SW480 (cell line): Measurements from ENCODE around the gene ROPN1.

Experiments used
- DNase-seq: peaks from one replicate; pipeline ENCODE4 v3.0.0-alpha.2; 2016; ENCODE audit warnings: low spot score

Gene ROPN1

DNA sequence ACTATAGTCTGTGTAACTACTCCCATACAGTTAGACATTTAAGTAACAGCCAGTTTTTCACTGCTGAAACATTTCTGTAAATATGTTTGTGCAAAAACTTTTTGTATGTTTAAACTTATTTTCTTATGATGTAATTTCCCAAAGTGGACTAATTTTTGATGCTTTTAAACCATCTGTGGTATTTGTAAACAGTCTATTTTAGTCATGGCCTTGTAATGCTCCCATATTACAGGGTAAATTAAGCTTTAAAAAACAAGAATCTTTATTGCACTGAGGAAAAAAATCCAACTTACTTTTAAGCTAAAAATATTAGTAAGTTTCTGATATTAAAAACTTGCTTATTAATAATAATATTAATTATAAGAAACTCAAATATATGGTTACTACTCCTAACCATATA, 44.4 kb downstream of the ROPN1 start:
- DNase-seq: no peak

DNA sequence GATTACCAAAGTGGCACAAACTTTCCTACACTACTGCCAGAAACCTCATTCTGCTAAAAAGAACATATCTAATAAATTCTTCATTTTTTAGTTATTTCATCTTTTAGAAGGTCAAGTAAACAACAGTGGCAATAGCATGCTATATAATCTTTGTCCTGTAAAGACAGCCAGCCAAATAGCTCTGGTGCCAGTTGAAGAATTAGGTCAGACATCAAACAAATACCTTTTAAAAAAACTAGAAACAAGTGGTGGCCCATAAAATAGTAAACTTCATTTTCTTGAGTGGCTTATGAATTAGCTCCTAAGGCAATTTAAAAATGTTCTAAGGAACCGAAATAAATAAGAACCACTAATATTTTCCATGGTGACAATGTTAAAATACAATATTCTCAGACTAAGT, 50.4 kb downstream of the ROPN1 start:
- DNase-seq: no peak

DNA sequence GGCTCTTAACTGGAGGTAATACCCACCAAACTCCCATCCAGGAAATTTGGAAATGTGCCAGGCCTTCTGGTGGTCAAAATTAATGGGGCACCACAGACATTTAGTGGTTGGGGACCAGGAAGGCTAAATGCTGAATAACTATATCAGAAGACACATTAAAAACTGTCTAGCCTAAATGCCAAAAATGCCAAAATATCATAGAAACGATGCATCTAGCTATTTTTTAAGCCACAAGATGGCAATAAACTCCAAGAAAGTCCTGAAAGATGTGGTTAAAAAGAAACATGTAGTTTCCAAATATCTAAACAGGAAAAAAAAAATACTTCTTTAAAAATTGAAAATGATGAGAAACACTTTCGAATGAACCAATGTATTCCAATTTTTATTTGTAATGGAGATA, 50.8 kb downstream of the ROPN1 start:
- DNase-seq: no peak

- no peak for DNase-seq
Observed at GRCh38 chr3:123939706-123940105, 52.2 kb downstream of the ROPN1 start.

DNA sequence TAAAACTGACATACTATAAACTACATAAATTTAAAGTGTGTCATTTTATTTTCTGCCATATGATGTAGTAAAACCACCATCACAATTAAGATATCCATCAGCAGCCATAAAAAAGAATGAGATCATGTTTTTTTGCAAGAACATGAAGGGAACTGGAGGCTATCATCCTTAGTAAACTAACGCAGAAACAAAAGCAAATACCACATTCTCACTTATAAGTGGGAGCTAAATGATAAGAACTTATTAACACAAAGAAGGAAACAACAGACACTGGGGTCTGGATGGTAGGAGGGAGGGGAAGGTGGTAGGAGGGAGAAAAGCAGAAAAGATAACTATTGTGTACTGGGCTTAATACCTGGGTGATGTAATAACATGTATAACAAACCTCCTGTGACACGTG, 55.5 kb downstream of the ROPN1 start:
- no peak for DNase-seq

DNA sequence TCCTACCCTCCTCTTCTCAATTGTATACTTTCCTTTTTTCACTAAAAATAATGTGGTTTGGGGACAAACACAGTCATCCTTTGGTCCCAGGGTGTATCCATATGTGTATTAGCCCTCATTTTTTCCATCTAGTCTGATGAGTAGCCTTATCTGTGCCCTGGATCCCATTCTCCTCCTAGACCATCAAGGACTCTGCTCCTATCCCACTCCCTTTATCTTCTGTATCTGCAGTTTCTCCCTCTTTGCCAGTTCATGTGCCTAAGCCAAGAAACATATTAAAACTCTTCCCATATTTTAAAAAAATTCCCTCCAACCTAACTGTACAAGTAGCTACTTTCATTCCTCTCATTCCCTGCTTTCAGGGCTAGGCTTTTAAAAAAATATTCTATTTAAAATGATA, 56.1 kb downstream of the ROPN1 start:
- DNase-seq: no peak

GRCh38 chr3:123934250-123934649, 57.7 kb downstream of the ROPN1 start:
- DNase-seq: no peak

- no peak for DNase-seq
Observed at GRCh38 chr3:123930445-123930844, 61.5 kb downstream of the ROPN1 start.

DNA sequence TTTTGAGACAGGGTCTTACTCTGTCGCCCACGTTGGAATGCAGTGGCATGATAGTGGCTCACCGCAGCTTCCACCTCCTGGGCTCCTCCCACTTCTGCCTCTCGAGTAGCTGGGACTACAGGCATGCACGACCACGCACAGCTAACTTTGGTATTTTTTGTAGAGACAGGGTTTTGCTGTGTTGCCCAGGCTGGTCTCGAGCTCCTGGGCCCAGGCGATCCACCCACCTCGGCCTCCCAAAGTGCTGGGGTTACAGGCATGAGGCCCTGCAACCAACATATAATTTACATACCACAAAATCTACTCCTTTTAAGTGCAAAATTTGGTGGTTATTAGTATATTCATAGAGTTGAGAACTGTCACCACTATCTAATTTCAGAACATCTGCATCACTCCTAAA, 62.6 kb downstream of the ROPN1 start:
- DNase-seq: no peak

- DNase-seq: no peak
Observed at GRCh38 chr3:123926396-123926795, 65.5 kb downstream of the ROPN1 start.

DNA sequence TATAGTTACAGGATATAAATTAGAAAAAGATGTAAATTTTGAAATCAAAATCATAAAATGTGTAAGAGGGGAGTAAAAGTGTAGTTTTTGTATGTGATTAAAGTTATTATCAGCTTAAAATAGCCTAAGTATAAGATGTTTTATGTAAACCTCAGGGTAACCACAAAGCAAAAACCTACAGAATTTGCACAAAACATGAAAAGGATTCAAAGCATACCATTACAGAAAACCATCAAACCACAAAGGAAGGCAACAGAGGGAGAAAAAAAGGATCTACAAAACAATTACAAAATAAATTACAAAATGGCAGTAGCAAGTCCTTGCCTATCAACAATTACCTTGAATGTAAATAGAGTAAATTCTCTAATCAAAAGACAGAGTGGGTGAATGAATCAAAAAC, 71.1 kb downstream of the ROPN1 start:
- DNase-seq: no peak

DNA sequence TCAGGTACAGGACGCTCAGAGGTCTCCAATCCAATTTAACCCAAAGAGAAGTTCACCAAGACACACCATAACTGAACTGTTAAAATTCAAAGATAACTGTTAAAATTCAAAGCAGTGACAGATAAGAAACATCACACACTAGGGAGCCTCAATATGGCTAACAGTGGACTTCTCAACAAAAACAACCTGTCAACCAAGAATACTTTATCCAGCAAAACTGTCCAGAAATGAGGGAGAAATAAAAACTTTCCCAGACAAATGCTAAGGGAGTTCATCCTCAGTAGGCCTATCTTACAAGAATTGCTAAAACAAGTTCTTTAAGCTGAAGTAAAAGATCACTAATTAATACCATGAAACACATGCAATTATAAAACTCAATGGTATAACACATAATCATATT, 71.5 kb downstream of the ROPN1 start:
- DNase-seq: no peak

DNA sequence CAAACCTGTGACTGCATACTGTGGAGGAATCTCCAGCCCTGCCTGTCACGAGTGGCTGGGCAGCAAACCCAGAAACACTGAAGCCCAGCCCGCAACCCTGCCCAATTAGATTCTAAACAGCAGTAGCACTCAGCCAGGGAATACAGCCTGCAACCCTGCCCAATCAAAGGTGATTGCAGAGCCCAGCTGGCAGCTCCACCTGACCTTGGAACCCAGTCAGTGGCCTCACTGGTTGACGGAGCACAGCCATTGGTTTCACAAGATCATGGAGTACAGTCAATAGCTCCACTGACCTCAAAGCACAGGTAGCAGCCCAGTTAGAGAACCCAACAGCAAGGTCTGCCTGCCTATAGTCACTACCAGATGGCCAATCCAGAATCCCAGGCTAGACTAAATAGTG, 72.6 kb downstream of the ROPN1 start:
- DNase-seq: no peak
